Measurements from ENCODE around the gene NIT1. TPM values are rescaled to one million over a fixed set of nuclear protein-coding genes. Genes with fewer than 3 reads are reported as not detected.

The NIT1 gene
- total RNA-seq, 4 donors from 2014 or later, result 16.9 to 28.6 (median 22.1) TPM

GRCh38 chr1:161122967-161123366, 5.1 kb downstream of the NIT1 start:
- WGBS, 2 donors, result 85% methylated on average over 6 of the region's 6 CpGs; no CpG with 5 or more reads in 1 of the 2 donors
- peaks cover 18 to 82% (median 46%) of the 10 kb centered on the region in 3 donors for H3K36me3 ChIP-seq
- H3K4me3 ChIP-seq, result no peak overlapping the region
- intact Hi-C loops (cut with DNase I), result no loop called here
- peaks cover 17 to 39% (median 21%) of the 10 kb centered on the region in 3 donors for H3K4me1 ChIP-seq
- H3K9me3 ChIP-seq, result no peaks in the 10 kb centered on the region
- TF ChIP-seq POLR2A (IDR thresholded peaks at IDR 0.05), result no peak
- TF ChIP-seq CTCF (IDR thresholded peaks at IDR 0.05), result no peak
- no peak overlapping the region for H3K27ac ChIP-seq
- H3K27me3 ChIP-seq, result no peaks in the 10 kb centered on the region
- DNase-seq, result no peak

- no peaks in the 10 kb centered on the region for H3K9me3 ChIP-seq
- H3K4me3 ChIP-seq, result no peak overlapping the region
- TF ChIP-seq POLR2A (IDR thresholded peaks at IDR 0.05) (no peak), CTCF (IDR thresholded peaks at IDR 0.05) (no peak)
- H3K27ac ChIP-seq, result no peak overlapping the region
- peaks cover 10 to 53% (median 18%) of the 10 kb centered on the region in 3 donors for H3K4me1 ChIP-seq
- intact Hi-C loops (cut with DNase I), result no loop called here
- H3K36me3 ChIP-seq, result peaks cover 4 to 81% (median 39%) of the 10 kb centered on the region in 3 donors
- H3K27me3 ChIP-seq, result no peaks in the 10 kb centered on the region
- WGBS, 2 donors, result 74 to 77% methylated on average over 2 of the region's 2 CpGs
- DNase-seq, result no peak
Observed at GRCh38 chr1:161127649-161128048, 9.7 kb downstream of the NIT1 start.

DNA sequence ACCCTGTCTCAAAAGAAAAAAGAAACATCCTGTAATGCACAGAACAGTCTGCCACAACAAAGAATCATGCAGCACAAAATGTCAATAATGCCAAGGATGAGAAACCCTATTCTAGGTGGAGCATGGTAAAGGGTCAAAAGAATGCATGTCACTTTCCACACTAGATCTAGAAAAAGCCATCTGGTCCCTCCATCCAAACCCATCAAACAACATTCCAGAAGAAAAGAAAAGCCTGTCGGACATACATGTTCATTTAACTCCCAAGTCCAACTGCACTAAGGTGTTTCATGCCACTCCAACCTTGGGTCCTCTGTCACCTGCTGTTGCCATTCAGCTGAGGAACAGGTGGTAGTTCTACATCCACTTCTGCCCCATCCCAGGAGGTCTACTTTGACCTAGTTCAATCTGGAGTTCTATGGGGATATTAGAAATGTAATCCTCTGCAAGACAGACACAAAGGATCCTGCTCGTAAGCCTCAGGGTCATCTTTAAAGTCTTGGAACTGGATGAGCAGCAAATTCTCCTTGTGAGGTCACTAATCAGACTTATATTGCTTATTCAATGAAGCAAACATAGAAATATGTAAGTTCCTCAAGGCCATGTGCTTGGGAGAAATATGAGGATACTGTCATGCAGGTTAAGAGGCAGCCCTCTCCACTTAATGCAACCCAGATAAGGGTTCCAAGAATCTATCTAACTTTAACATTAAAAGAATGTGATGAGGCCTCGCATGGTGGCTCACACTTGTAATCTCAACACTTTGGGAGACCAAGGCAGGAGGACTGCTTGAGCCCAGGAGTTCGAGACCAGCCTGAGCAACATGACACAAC, 10.9 kb downstream of the NIT1 start:
- no peak overlapping the region for H3K27ac ChIP-seq
- no peak for TF ChIP-seq POLR2A (IDR thresholded peaks at IDR 0.05)
- TF ChIP-seq CTCF (IDR thresholded peaks at IDR 0.05), result no peak
- no peaks in the 10 kb centered on the region for H3K9me3 ChIP-seq
- 85 to 91% methylated on average over 4 of the region's 4 CpGs for WGBS, 2 donors
- intact Hi-C loops (cut with DNase I), result no loop called here
- H3K4me1 ChIP-seq, result peaks cover 13 to 58% (median 23%) of the 10 kb centered on the region in 3 donors
- H3K27me3 ChIP-seq, result no peaks in the 10 kb centered on the region
- peaks cover 0 to 69% (median 32%) of the 10 kb centered on the region in 3 donors for H3K36me3 ChIP-seq
- no peak overlapping the region for H3K4me3 ChIP-seq
- no peak for DNase-seq

GRCh38 chr1:161130266-161130665, 12.4 kb downstream of the NIT1 start:
- whole genome bisulfite sequencing, 2 donors, result 18 to 62% methylated on average over 1 of the region's 1 CpG
- no peaks in the 10 kb centered on the region for H3K9me3 ChIP-seq
- H3K36me3 ChIP-seq, result peaks cover 0 to 55% (median 18%) of the 10 kb centered on the region in 3 donors
- H3K4me3 ChIP-seq, result no peak overlapping the region
- H3K27ac ChIP-seq, result peak overlapping the region in 1 of 4 donors; percentile 96
- DNase-seq, result no peak
- peaks cover 22 to 69% (median 28%) of the 10 kb centered on the region in 3 donors for H3K4me1 ChIP-seq
- no peaks in the 10 kb centered on the region for H3K27me3 ChIP-seq
- no peak for TF ChIP-seq CTCF (IDR thresholded peaks at IDR 0.05)
- intact Hi-C loops (cut with DNase I), result loop anchor here (10.0 kb wide), 1 partner anchor 295 kb away; no protein-coding TSS in a partner anchor
